Measurements from ENCODE around the gene HAGH. TPM values are rescaled to one million over a fixed set of nuclear protein-coding genes. Genes with fewer than 3 reads are reported as not detected.

Gene HAGH
- polyA plus RNA-seq, 1 donor from 2014 or later: 163 TPM

DNA sequence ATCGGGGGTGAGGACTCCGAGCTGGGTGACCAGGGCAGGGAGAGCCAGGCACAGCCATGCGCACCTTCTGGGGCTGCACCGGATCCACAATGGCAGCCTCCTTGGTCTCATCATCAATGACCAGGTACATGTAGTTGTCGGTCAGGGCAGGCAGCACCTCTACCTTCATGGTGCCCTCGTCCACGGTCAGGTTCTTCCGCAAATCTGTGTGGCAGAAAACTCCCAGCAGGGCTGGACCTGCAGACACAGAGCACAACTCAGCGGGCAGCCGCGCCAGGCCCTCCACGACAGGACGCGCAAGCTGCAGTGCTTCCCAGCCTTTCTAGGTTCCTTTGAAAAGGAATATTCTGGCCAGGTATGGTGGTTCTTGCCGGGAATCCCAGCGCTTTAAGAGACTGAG lies 3.8 kb downstream of the HAGH start:
- H3K36me3 ChIP-seq (ENCODE audit: insufficient read depth, low read length): no peaks in the 10 kb centered on the region
- peaks cover 16% of the 10 kb centered on the region for H3K79me2 ChIP-seq (replicated peaks; ENCODE audit: insufficient read depth, low read length)
- H3F3A ChIP-seq (ENCODE audit: insufficient read depth, low read length, poor library complexity, severe bottlenecking): no peaks in the 10 kb centered on the region
- H3K9ac ChIP-seq (ENCODE audit: low read length): no peak overlapping the region
- H3K4me2 ChIP-seq (ENCODE audit: low read length): no peak overlapping the region
- no peak overlapping the region for H2AFZ ChIP-seq (ENCODE audit: low read depth, low read length)
- no peak overlapping the region for H3K4me3 ChIP-seq (ENCODE audit: low read length)
- no peaks in the 10 kb centered on the region for H3K9me2 ChIP-seq (ENCODE audit: insufficient read depth, low read length)
- no peaks in the 10 kb centered on the region for H4K20me1 ChIP-seq (ENCODE audit: insufficient read depth)
- no peak overlapping the region for H3K27ac ChIP-seq (ENCODE audit: low read length)
- no peaks in the 10 kb centered on the region for H3K27me3 ChIP-seq (ENCODE audit: insufficient read depth, low read depth, low read length)
- TF ChIP-seq EZH2 (IDR thresholded peaks at IDR 0.05; ENCODE audit: borderline replicate concordance, insufficient read depth, low read length, poor library complexity, severe bottlenecking) (no peak), TAF1 (IDR thresholded peaks at IDR 0.05; ENCODE audit: low read depth) (no peak), POLR2AphosphoS5 (IDR thresholded peaks at IDR 0.05) (no peak), CTCF (IDR thresholded peaks at IDR 0.05; ENCODE audit: poor library complexity, severe bottlenecking) (no peak)
- H3K9me3 ChIP-seq (ENCODE audit: low read length): no peaks in the 10 kb centered on the region

- Histone ChIP-seq H3K9me3 (ENCODE audit: low read length) (no peaks in the 10 kb centered on the region), H4K20me1 (ENCODE audit: insufficient read depth) (no peaks in the 10 kb centered on the region), H3K27ac (ENCODE audit: low read length) (no peak overlapping the region), H3K27me3 (ENCODE audit: insufficient read depth, low read depth, low read length) (no peaks in the 10 kb centered on the region), H2AFZ (ENCODE audit: low read depth, low read length) (no peak overlapping the region), H3K4me3 (ENCODE audit: low read length) (no peak overlapping the region), H3K36me3 (ENCODE audit: insufficient read depth, low read length) (no peaks in the 10 kb centered on the region), H3K9ac (ENCODE audit: low read length) (no peak overlapping the region), H3K9me2 (ENCODE audit: insufficient read depth, low read length) (no peaks in the 10 kb centered on the region), H3F3A (ENCODE audit: insufficient read depth, low read length, poor library complexity, severe bottlenecking) (no peaks in the 10 kb centered on the region), H3K79me2 (replicated peaks; ENCODE audit: insufficient read depth, low read length) (peaks cover 9% of the 10 kb centered on the region), H3K4me2 (ENCODE audit: low read length) (no peak overlapping the region)
- TF ChIP-seq POLR2AphosphoS5 (IDR thresholded peaks at IDR 0.05) (no peak), EP300 (conservative IDR thresholded peaks at IDR 0.05; ENCODE audit: poor library complexity, severe bottlenecking) (no peak), REST (IDR thresholded peaks at IDR 0.05; ENCODE audit: borderline replicate concordance) (no peak), MXI1 (conservative IDR thresholded peaks at IDR 0.05; ENCODE audit: poor library complexity, severe bottlenecking) (no peak), RAD21 (conservative IDR thresholded peaks at IDR 0.05) (no peak), EZH2 (IDR thresholded peaks at IDR 0.05; ENCODE audit: borderline replicate concordance, insufficient read depth, low read length, poor library complexity, severe bottlenecking) (no peak), TAF1 (IDR thresholded peaks at IDR 0.05; ENCODE audit: low read depth) (no peak), CTCF (IDR thresholded peaks at IDR 0.05; ENCODE audit: poor library complexity, severe bottlenecking) (no peak), SMC3 (conservative IDR thresholded peaks at IDR 0.05; ENCODE audit: poor library complexity) (no peak)
Measured at GRCh38 chr16:1821861-1822611, 4.6 kb downstream of the HAGH start.

Data from neural cell (in vitro differentiated cells).